ENCODE results near the gene WDR90.

WDR90 gene

GRCh38 chr16:692356-693108 is 43.4 kb downstream of the WDR90 start:
- no peak for DNase-seq

- DNase-seq = no peak
Observed at GRCh38 chr16:693364-693763, 44.2 kb downstream of the WDR90 start.

DNA sequence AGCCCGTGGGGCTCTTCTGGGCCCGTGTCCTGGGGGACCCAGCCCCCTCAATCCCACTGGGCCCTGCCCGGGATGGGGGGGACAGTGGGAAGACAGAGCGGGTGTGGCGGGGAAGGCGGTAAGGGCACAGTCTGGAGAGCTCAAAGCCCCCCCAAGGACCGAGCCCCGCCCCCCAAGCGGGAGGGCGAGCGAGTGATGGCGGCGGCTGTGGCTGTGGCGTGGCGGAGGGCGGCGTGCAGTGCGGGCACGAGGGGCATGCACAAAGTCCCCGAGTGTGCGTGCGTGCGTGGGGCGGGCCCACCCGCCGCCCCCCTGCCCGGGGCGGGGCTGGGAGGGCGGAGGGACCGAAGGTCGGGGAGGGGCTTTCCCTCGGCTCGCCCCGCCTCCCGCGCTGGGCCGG is 44.6 kb downstream of the WDR90 start:
- no peak for DNase-seq

DNA sequence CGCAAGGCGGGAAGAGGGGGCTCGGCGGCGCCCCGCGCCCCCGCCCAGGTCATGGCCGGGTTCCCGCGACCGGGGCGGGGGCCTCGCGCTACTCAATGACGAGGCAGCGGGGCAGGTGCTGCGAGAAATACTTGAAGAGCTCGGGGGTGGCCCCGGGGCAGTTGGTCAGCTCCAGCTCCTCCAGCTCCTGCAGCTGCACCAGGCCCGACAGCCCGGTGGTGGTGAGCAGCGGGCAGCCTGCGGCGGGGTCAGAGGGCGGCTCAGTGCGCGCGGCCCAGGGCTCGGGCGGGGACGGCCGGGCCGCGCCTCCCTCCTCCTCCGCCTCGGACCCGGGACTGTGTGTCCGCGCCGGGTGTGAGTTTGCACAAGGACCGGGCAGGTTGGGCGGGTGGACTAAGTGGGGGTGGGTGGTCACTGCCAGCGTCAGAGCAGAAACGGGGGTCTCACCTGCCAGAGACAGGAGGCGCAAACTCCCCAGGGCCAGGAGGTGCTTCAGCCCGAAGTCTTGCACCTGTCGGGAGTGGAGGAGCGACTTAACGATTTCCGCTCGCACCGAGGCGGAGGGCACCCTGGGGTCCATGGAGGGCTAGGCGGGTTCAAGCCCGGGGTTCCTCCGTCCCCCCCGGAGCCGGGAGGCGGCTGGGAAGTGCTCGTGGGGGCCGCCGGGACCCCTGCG is 45.2 kb downstream of the WDR90 start:
- no peak for DNase-seq

- no peak for DNase-seq
Observed at GRCh38 chr16:694863-695354, 45.7 kb downstream of the WDR90 start.

DNA sequence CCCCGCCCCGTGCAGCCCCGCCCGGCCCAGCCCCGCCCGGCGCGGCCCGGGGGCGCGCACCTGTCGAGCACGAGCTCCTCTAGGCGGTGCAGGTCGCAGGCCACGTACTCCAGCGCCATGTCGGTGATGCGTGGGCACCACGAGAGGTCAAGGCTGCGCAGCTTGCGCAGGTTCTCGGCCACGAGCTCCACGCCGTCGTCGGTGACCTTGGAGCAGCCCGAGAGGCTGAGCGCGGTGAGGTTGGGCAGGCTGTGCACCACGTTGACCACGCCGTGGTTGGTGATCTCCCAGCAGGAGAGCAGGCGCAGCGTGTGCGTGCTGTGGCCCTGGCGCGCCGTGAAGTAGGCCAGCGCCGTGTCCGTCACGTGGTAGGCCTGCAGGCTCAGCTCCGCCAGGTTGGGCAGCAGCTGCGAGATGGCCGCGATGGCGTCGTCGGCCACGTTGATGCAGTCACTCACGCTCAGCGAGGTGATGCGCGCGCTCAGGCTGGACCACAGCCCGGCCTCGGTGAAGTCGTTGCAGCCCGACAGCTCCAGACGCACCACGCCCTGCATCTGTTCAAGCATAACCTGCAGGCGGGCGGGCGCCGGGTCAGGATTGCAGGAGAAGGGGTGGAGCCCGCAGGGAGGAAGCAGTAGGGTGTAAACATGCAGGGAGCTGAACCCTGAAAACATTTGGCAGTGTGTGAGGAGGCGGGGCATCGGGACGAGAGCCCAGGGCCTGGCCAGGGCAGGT is 46.4 kb downstream of the WDR90 start:
- peak; percentile 90 for DNase-seq

- no peak for DNase-seq
Observed at GRCh38 chr16:698911-699671, 49.9 kb downstream of the WDR90 start.

DNA sequence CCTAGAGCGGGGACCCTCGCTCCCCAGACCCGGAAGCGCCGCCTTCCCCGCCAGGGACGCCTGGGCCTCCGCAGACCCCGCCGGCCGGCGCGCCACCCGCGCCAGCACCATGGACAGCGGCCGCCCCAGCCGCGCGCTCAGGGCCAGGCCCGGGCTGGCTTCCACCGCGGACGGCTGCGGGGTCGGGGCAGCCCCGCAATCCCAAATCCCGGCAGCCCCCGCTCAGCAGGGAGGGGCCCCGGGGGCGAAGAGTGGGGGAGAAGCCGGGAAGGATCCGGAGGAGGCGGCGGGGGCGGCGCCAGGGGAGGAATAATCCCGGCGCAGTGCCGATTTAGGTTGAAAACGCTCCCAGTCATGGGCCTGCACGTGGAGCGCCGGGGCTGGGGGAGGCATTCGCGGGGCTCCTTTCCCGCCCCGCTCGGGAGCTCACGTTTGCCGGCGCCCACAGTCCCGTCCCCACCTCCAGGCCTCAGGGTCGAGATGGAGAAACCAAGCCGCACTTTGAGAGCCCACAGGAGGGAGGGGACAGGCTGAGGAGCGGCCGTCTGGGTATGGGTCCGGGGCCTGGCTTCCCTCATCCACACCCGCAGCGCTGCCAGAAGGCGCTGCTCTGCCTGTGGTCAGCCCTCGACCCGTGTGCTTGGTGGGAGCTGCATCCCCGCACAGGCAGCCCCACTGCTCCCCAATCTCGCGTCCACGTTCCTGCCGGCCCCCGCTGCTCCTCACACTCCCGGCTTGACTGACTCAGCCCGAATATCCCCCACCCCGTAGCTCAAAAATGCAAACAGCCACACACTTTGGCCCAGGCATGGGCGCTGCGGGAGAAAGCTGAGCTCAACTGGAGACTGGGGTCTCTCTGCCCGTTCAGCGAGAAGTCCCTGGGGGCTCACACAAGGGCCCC is 51.8 kb downstream of the WDR90 start:
- DNase-seq = peak; percentile 82

DNA sequence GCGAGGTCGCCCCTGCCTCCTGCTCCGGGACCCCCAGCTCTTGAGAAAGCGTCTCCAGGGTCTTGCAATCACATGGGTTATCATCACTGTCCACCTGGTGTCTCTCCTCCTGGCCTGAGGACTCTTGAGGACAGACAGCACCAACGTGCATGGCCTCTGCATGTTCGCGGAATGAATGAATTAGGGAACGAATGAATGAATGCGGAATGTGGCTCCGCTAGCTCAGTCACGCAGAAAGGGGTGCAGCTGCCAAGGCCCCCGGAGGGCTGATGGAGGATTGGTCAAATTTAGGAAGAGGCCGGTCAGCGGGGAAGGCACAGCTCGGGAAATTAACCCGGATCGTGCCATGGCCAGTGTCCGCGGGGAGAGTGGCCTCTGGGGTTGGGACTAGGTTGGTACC is 53.2 kb downstream of the WDR90 start:
- no peak for DNase-seq

DNA sequence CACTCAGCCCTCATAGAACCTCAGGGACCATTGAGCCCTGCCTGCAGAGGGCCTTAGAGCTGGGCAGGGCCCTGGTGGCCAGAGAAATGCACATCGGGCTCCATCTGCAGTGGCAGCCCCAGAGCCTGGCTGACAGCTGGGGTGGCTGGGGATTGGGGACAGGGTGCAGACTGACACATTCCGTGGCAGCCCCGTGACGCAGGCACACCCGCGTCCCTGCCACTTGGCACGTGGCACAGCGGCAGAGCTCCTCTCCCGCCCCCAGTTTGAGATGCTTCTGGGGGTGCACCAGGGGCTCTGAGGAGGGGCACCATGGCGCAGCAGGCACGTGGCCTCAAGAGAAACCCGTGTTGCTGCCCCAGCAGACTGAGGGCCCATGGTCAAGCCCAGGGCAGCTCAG is 54.2 kb downstream of the WDR90 start:
- no peak for DNase-seq

GRCh38 chr16:704047-704446 is 54.9 kb downstream of the WDR90 start:
- no peak for DNase-seq

- no peak for DNase-seq
Observed at GRCh38 chr16:704552-705380, 55.6 kb downstream of the WDR90 start.

DNA sequence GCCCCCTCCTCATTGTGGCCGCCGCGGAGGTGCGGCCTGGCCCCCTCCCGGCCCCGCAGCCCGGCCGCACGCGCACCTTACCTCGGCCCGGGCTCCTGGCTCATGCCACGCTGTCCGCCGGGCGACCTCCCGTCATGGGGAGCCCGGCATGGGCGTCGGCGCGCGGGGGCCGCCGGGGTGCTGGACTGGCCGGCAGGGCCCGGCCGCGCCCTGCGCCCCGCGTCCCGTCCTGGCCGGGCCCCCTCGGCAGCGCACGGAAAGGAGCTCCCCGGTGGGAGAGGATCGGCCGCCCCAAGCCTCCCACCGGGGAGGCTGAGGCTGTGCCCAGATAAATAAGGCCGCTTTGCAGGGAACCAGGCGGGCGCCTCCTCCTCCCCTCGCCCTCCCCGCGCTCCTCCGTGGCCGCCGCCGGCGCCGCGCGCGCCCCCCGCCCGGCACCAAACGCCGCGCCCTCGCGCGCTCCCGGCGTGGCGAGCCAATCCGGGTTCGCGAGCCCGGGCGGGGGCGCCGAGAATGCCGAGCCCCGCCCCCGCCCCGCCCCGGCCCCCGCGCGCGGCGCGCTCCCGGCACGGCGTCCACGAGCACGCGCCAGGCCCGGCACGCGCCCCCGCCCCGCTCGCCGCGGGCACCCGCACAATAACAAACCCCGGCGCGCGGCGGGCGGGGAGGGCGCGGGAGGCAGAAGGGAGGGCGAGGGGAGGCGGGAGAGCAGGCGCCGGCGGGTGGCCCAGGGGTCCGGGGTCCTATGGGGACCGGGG is 56.4 kb downstream of the WDR90 start, which contains the start of gene FBXL16:
Gene FBXL16 (minus strand): TSS at position 371 of the 758 bp plus-strand sequence. CDS start 8,396 bp downstream, outside the sequence.
- no peak for DNase-seq

DNA sequence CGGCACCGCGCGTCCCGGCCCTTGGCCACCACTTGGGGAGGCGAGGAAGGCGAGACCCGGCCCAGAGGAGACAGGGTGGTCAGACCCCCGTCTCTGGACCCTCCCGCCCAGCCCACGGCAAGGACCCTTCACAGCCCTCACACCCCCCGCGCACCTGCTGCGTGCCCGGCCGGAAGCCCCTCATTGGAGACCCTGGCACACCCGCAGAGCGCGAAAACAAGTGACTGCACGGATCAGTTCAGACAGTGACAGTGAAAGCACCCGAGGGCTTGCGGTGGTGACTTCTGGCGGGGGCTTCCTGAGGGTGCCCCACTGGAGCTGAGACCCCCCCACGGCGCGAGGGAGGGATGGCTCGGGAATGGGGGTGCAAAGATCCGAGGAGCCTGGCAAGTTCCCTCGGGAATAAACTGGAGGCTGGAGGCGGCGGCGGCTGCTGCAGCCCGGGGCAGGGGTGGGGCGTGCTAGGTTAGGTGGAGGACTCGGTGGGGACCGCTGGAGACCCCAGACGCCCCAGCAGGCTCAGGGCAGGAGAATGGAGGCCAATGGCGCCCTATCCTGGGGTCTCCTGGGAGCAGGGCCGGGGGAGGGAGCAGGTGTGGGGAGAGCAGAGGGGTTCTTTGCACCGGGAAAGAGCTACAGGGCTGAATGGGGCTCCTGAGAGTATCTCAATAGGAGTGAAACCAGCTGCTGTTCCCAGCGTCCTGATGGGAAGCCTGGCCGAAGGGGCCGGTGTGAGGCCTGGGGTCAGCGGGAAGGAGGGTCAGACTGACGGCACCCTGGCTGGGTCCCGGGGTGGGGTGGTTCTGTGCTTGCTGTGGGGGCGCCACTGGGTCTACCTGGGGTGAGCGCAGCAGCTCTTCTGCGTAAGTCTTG is 57.3 kb downstream of the WDR90 start:
- no peak for DNase-seq

DNA sequence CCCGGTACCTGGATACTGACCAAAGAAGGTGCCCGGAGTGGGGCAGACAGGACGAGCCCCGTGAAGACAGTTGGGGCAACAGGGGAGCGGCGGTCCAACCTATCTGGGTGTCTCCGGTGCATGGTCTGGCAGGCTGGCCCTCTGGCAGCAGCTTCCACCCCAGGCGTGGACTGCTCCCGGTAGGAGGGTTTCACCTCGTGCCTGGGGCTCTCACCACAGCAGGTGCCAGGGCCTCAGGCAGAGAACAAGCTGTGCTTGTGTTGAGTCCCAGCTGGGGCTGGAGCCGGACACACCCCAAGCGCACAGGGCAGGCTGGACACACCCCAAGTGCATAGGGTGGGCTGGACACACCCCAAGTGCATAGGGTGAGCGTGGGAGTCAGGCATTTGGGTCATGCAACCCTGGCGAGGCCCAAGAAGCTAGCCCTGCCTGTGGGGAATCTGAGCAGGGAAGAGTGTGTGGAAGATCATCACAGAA is 57.9 kb downstream of the WDR90 start:
- DNase-seq = no peak

DNA sequence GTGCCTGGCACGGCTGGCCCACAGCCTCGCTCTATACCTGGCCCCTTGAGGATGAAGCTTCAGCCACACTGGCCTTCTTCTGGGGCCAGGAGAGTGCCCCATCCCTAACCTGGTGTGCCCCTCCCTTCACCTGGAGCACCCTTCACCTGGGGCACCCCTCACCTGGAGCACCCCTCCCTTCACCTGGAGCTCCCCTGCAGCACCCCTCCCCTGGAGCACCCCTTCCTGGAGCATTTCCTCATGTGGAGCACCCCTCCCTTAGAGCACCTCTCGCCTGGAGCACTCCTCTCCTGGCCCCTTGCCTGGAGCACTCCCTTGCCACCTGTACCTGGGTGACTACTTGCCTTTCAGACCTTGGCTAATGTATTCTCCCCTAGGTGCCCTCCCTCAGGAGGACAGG is 58.9 kb downstream of the WDR90 start:
- DNase-seq = no peak

DNA sequence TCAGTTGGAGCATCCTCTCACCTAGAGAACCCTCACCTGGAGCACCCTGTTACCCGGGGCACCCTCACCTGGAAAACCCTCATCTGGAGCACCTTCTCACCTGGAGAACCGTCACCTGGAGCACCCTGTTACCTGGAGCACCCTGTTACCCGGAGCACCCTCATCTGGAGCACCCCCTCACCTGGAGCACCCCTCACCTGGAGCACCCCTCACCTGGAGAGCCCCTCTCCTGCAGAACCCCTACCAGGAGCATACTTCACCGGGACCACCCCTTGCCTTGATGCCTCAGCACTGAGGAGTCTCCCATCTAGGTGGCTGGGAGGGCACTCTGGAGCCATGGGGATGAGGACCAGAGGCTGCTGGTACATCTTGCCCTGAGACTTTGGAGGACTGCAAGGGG is 59.8 kb downstream of the WDR90 start:
- no peak for DNase-seq

- DNase-seq = no peak
Observed at GRCh38 chr16:709566-710499, 60.7 kb downstream of the WDR90 start.
